Esophagus muscularis mucosa (tissue), 4 donors: ENCODE data around the gene MAP4K4. TPM values are rescaled to one million over a fixed set of nuclear protein-coding genes. Genes with fewer than 3 reads are reported as not detected.
A peak's percentile ranks its signal among the peaks of the same experiment; 100 is the strongest.

Experiments used
- DNase-seq: peaks from one replicate; pipeline ENCODE4 v3.0.0-alpha.2; 2017; ENCODE audit errors: extremely low spot score
- H3K27ac ChIP-seq, 4 donors: fragments of 200-600 bp; sonication (generic); replicated peaks in 1 of 4; 1 replicate in 3 of 4; 2 replicates in 1 of 4; pipeline ENCODE4 v1.5.1; 2016 to 2019; ENCODE audit warnings: mild to moderate bottlenecking in 1 of 4
- H3K27me3 ChIP-seq, 4 donors: fragments of 200-600 bp; sonication (generic); one replicate each; pipeline versions ENCODE4 v1.5.1 to v1.6.0; 2016 to 2019
- H3K36me3 ChIP-seq, 4 donors: fragments of 200-600 bp; sonication (generic); one replicate each; pipeline ENCODE4 v1.5.1; 2016 to 2019
- H3K4me1 ChIP-seq, 4 donors: fragments of 200-600 bp; sonication (generic); one replicate each; pipeline ENCODE4 v1.5.1; 2016 to 2019
- H3K4me3 ChIP-seq, 4 donors: fragments of 200-600 bp; sonication (generic); 1 replicate in 2 of 4; 2 replicates in 2 of 4; pipeline ENCODE4 v1.5.1; 2016 to 2019; ENCODE audit warnings: mild to moderate bottlenecking in 4 of 4, moderate library complexity in 1 of 4
- H3K9me3 ChIP-seq, 4 donors: fragments of 200-600 bp; sonication (generic); 1 replicate in 3 of 4; 2 replicates in 1 of 4; pipeline ENCODE4 v1.5.1; 2016 to 2019
- EP300 ChIP-seq: sonication (generic); formaldehyde crosslinking; IDR thresholded peaks from one replicate; pipeline ENCODE4 v1.6.1; 2017; ENCODE audit warnings: antibody characterized with exemption
- POLR2A ChIP-seq: fragments of 450-650 bp; IDR thresholded peaks from one replicate; pipeline ENCODE4 v1.6.1; 2017; ENCODE audit warnings: antibody characterized with exemption, moderate library complexity, mild to moderate bottlenecking, low read depth
- POLR2AphosphoS5 ChIP-seq, 2 donors: sonication (generic); formaldehyde crosslinking; IDR thresholded peaks; one replicate each; pipeline ENCODE4 v1.6.1; 2017; ENCODE audit warnings: antibody characterized with exemption in 2 of 2
- WGBS: methylation state at CpG from one replicate; pipeline ENCODE4 v1.1.5; 2018; 5-methylcytosine and 5-hydroxymethylcytosine counted together
- intact Hi-C: fragments of 100-400 bp; cut with DNase I; formaldehyde crosslinking; loops from one replicate; pipeline ENCODE4 v1.15.1; 2023
- total RNA-seq, 4 donors: library from RNA; depleted of rRNA; stranded (reverse); fragments of >200 nt; gene quantifications; one replicate each; pipeline versions ENCODE4 v1.1.0 to v1.2.1, GENCODE V29; 2016
- TF ChIP-seq, protein P1 (sequence below), 3 experiments: fragments of 200-600 bp in 2 of 3; fragments of 450-650 bp in 1 of 3; sonication (generic) in 2 of 3; IDR thresholded peaks; one replicate each; pipeline ENCODE4 v1.5.1; 2017 to 2019; ENCODE audit warnings: antibody characterized with exemption in 3 of 3, mild to moderate bottlenecking in 2 of 3, moderate library complexity in 1 of 3

MAP4K4 gene
- total RNA-seq, 4 donors from 2014 or later = 37.8 to 59.0 (median 51.7) TPM

GRCh38 chr2:101814752-101815151, 117.2 kb downstream of the MAP4K4 start:
- Histone ChIP-seq H3K4me1 (peaks cover 33 to 58% (median 49%) of the 10 kb centered on the region in 4 donors), H3K9me3 (no peaks in the 10 kb centered on the region), H3K36me3 (no peaks in the 10 kb centered on the region), H3K4me3 (no peak overlapping the region), H3K27ac (no peak overlapping the region), H3K27me3 (no peaks in the 10 kb centered on the region)
- DNase-seq = no peak
- WGBS = 93% methylated on average over 2 of the region's 2 CpGs
- TF ChIP-seq POLR2A = no peak
- no peak for TF ChIP-seq POLR2AphosphoS5 (IDR thresholded peaks at IDR 0.05)
- TF ChIP-seq, protein P1, sequence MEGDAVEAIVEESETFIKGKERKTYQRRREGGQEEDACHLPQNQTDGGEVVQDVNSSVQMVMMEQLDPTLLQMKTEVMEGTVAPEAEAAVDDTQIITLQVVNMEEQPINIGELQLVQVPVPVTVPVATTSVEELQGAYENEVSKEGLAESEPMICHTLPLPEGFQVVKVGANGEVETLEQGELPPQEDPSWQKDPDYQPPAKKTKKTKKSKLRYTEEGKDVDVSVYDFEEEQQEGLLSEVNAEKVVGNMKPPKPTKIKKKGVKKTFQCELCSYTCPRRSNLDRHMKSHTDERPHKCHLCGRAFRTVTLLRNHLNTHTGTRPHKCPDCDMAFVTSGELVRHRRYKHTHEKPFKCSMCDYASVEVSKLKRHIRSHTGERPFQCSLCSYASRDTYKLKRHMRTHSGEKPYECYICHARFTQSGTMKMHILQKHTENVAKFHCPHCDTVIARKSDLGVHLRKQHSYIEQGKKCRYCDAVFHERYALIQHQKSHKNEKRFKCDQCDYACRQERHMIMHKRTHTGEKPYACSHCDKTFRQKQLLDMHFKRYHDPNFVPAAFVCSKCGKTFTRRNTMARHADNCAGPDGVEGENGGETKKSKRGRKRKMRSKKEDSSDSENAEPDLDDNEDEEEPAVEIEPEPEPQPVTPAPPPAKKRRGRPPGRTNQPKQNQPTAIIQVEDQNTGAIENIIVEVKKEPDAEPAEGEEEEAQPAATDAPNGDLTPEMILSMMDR (IDR thresholded peaks at IDR 0.05) = no peak
- TF ChIP-seq EP300 = no peak
- intact Hi-C loops = no loop called here

GRCh38 chr2:101815154-101815553, 117.6 kb downstream of the MAP4K4 start:
- Histone ChIP-seq H3K27me3 (no peaks in the 10 kb centered on the region), H3K9me3 (no peaks in the 10 kb centered on the region), H3K27ac (no peak overlapping the region), H3K36me3 (no peaks in the 10 kb centered on the region), H3K4me3 (no peak overlapping the region), H3K4me1 (peaks cover 34 to 57% (median 48%) of the 10 kb centered on the region in 4 donors)
- no peak for DNase-seq
- TF ChIP-seq, protein P1 (IDR thresholded peaks at IDR 0.05) = no peak
- no peak for TF ChIP-seq POLR2A
- no peak for TF ChIP-seq POLR2AphosphoS5 (IDR thresholded peaks at IDR 0.05)
- no peak for TF ChIP-seq EP300
- intact Hi-C loops = no loop called here
- 92% methylated on average over 3 of the region's 3 CpGs for WGBS

- Histone ChIP-seq H3K27me3 (no peaks in the 10 kb centered on the region), H3K36me3 (no peaks in the 10 kb centered on the region), H3K4me1 (peaks cover 34 to 64% (median 53%) of the 10 kb centered on the region in 4 donors), H3K27ac (peak overlapping the region in 2 of 4 donors; percentile 21 to 34), H3K4me3 (no peak overlapping the region), H3K9me3 (no peaks in the 10 kb centered on the region)
- TF ChIP-seq EP300 (no peak), POLR2A (no peak), POLR2AphosphoS5 (IDR thresholded peaks at IDR 0.05) (no peak)
- TF ChIP-seq, protein P1 (IDR thresholded peaks at IDR 0.05) = no peak
- no peak for DNase-seq
- WGBS = 63% methylated on average over 14 of the region's 14 CpGs
- intact Hi-C loops = no loop called here
Observed at GRCh38 chr2:101815739-101816391, 118.4 kb downstream of the MAP4K4 start.

DNA sequence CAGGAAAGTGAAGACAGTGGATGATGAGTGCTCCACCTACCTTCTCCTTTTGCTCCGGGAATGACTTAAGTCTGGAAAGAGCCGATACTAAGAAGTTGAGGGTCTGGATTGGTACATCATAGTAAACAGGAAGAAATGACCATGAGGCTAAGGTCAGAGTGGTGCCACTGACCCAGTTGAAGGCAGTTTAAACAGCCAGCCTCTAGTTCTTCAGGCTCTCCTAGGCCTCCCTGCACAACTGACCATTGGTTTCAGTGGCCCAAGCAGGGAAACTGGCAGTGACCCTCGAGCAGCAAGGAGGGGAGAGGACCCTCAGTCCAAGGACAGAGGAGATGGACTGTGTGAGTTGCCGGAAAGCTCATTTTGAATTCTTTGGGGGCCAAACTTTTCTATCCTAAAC, 119.1 kb downstream of the MAP4K4 start:
- TF ChIP-seq, protein P1 (IDR thresholded peaks at IDR 0.05) = no peak
- no peak for TF ChIP-seq POLR2AphosphoS5 (IDR thresholded peaks at IDR 0.05)
- TF ChIP-seq EP300 = no peak
- Histone ChIP-seq H3K27me3 (no peaks in the 10 kb centered on the region), H3K36me3 (no peaks in the 10 kb centered on the region), H3K4me1 (peaks cover 34 to 64% (median 51%) of the 10 kb centered on the region in 4 donors), H3K4me3 (no peak overlapping the region), H3K9me3 (no peaks in the 10 kb centered on the region), H3K27ac (peak overlapping the region in 2 of 4 donors; percentile 21 to 34)
- DNase-seq = no peak
- intact Hi-C loops = no loop called here
- WGBS = 82% methylated on average over 4 of the region's 4 CpGs

DNA sequence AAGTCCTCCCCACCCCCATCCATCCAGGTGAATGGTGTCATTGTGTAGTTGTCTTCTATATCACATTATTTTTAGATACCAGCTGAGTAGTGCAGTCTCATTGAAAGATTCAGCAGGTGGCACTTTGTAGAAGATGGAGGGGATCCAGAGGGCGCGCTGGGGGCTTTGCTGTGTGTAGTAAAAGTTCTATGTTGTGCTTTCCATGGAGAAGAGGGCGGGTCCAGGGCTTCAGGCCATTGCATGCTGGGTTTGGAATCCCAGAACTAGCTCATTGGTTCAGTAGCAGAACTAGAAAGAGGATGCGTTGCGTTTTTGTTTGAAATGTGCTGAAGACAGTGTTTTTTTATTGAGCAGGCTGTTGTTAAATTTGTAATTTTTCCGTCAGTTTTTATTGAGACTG, 120.0 kb downstream of the MAP4K4 start:
- H3K27me3 ChIP-seq = no peaks in the 10 kb centered on the region
- intact Hi-C loops = no loop called here
- H3K36me3 ChIP-seq = no peaks in the 10 kb centered on the region
- no peak for DNase-seq
- H3K27ac ChIP-seq = no peak overlapping the region
- peaks cover 34 to 64% (median 49%) of the 10 kb centered on the region in 4 donors for H3K4me1 ChIP-seq
- TF ChIP-seq POLR2A = no peak
- no peak for TF ChIP-seq POLR2AphosphoS5 (IDR thresholded peaks at IDR 0.05)
- TF ChIP-seq, protein P1 (IDR thresholded peaks at IDR 0.05) = no peak
- no peak for TF ChIP-seq EP300
- no peaks in the 10 kb centered on the region for H3K9me3 ChIP-seq
- 95% methylated on average over 6 of the region's 6 CpGs for WGBS
- no peak overlapping the region for H3K4me3 ChIP-seq
